ENCODE measurements around the gene MCC. TPM values are rescaled to one million over a fixed set of nuclear protein-coding genes. Genes with fewer than 3 reads are reported as not detected.

Gene MCC
- total RNA-seq, 1 experiment from 2014 or later: 0.41 TPM

GRCh38 chr5:113354055-113354454 lies 134.2 kb downstream of the MCC start:
- TF ChIP-seq REST (IDR thresholded peaks at IDR 0.05; ENCODE audit: insufficient read depth in 1 of 2, low read depth in 2 of 2, low read length in 1 of 2): no peak
- TF ChIP-seq SIN3A (IDR thresholded peaks at IDR 0.05; ENCODE audit: borderline replicate concordance, insufficient read depth, low read depth, low read length): no peak
- no peak for TF ChIP-seq CTCF (IDR thresholded peaks at IDR 0.05)
- TF ChIP-seq POLR2AphosphoS5 (IDR thresholded peaks at IDR 0.05; ENCODE audit: low read depth, low read length): no peak
- no peak for TF ChIP-seq TCF7L2 (IDR thresholded peaks at IDR 0.05; ENCODE audit: low read depth, low read length)
- ChIA-PET POLR2A (no interaction called here), CTCF (no interaction called here)
- H3K27ac ChIP-seq (ENCODE audit: low read length): no peak overlapping the region
- no TSS peak for BruUV-seq (replicated peaks)
- intact Hi-C loops (cut with micrococcal nuclease; ENCODE audit: unreplicated experiment) (no loop called here), in situ Hi-C loops (cut with HindIII; ENCODE audit: low pct_unique_long_range_greater_than_20kb, low sequenced_read_pairs) (no loop called here)
- H3K27me3 ChIP-seq (ENCODE audit: control insufficient read depth, insufficient read depth, low read length): no peaks in the 10 kb centered on the region
- no peaks in the 10 kb centered on the region for H3K4me1 ChIP-seq (ENCODE audit: control insufficient read depth, insufficient read depth, low read length)
- ATAC-seq (no peak), DNase-seq (ENCODE audit: low read depth, low spot score) (no peak)
- H3K36me3 ChIP-seq (ENCODE audit: control insufficient read depth, insufficient read depth, low read length): no peaks in the 10 kb centered on the region
- no peak overlapping the region for H3K4me3 ChIP-seq (ENCODE audit: low read depth in 2 of 2, low read length in 2 of 2)
- no peaks in the 10 kb centered on the region for H3K9me3 ChIP-seq (ENCODE audit: control insufficient read depth, insufficient read depth, low read depth, low read length)

- TF ChIP-seq SIN3A (IDR thresholded peaks at IDR 0.05; ENCODE audit: borderline replicate concordance, insufficient read depth, low read depth, low read length) (no peak), CTCF (IDR thresholded peaks at IDR 0.05) (no peak), POLR2AphosphoS5 (IDR thresholded peaks at IDR 0.05; ENCODE audit: low read depth, low read length) (no peak), TCF7L2 (IDR thresholded peaks at IDR 0.05; ENCODE audit: low read depth, low read length) (no peak), REST (IDR thresholded peaks at IDR 0.05; ENCODE audit: insufficient read depth in 1 of 2, low read depth in 2 of 2, low read length in 1 of 2) (no peak)
- H3K36me3 ChIP-seq (ENCODE audit: control insufficient read depth, insufficient read depth, low read length): no peaks in the 10 kb centered on the region
- no peaks in the 10 kb centered on the region for H3K27me3 ChIP-seq (ENCODE audit: control insufficient read depth, insufficient read depth, low read length)
- ATAC-seq: no peak
- no peak overlapping the region for H3K27ac ChIP-seq (ENCODE audit: low read length)
- in situ Hi-C loops (cut with HindIII; ENCODE audit: low pct_unique_long_range_greater_than_20kb, low sequenced_read_pairs): no loop called here
- no TSS peak for BruUV-seq (replicated peaks)
- intact Hi-C loops (cut with micrococcal nuclease; ENCODE audit: unreplicated experiment): no loop called here
- DNase-seq (ENCODE audit: low read depth, low spot score): no peak
- H3K9me3 ChIP-seq (ENCODE audit: control insufficient read depth, insufficient read depth, low read depth, low read length): no peaks in the 10 kb centered on the region
- POLR2A ChIA-PET: no interaction called here
- CTCF ChIA-PET: no interaction called here
- no peaks in the 10 kb centered on the region for H3K4me1 ChIP-seq (ENCODE audit: control insufficient read depth, insufficient read depth, low read length)
- no peak overlapping the region for H3K4me3 ChIP-seq (ENCODE audit: low read depth in 2 of 2, low read length in 2 of 2)
Measured at GRCh38 chr5:113347572-113347971, 140.7 kb downstream of the MCC start.

Measured in Panc1 (cell line).